CD4-positive, alpha-beta T cell treated with Interleukin-12 subunit alpha and Interleukin-12 subunit beta, for 1 hour (primary cell): Measurements from ENCODE around the gene PROKR1.
A peak's percentile ranks its signal among the peaks of the same experiment; 100 is the strongest.
"Not testable (repeated sequence)": the region's sequence is repeated elsewhere in the genome, so short reads cannot be mapped to it uniquely, and the experiment has no call there.

Experiments
- DNase-seq: peaks from one replicate; pipeline ENCODE4 v3.0.0-alpha.2; 2020

The PROKR1 gene

GRCh38 chr2:68643011-68643873, at the start of gene PROKR1:
Gene PROKR1, plus strand, starts transcription at chr2:68643579. Its CDS starts 2,243 bp downstream, at chr2:68645822.
- no peak for DNase-seq

GRCh38 chr2:68594041-68594440, 49.3 kb upstream of the PROKR1 start:
- DNase-seq = no peak

- DNase-seq = peak; percentile 57
Measured at GRCh38 chr2:68594674-68595492, 48.5 kb upstream of the PROKR1 start.

- DNase-seq = not testable (repeated sequence)
Measured at GRCh38 chr2:68595493-68595785, 47.9 kb upstream of the PROKR1 start.

GRCh38 chr2:68600495-68600894, 42.9 kb upstream of the PROKR1 start:
- not testable (repeated sequence) for DNase-seq

- DNase-seq = no peak
Measured at GRCh38 chr2:68603059-68603458, 40.3 kb upstream of the PROKR1 start.

- DNase-seq = no peak
Measured at GRCh38 chr2:68604077-68604476, 39.3 kb upstream of the PROKR1 start.

GRCh38 chr2:68605939-68606338, 37.4 kb upstream of the PROKR1 start:
- DNase-seq = no peak

- no peak for DNase-seq
Measured at GRCh38 chr2:68606759-68607158, 36.6 kb upstream of the PROKR1 start.

- no peak for DNase-seq
Measured at GRCh38 chr2:68607837-68608236, 35.5 kb upstream of the PROKR1 start.

- DNase-seq = no peak
Measured at GRCh38 chr2:68612765-68613519, 30.4 kb upstream of the PROKR1 start.

GRCh38 chr2:68620772-68621171, 22.6 kb upstream of the PROKR1 start:
- DNase-seq = no peak

- DNase-seq = no peak
Measured at GRCh38 chr2:68623820-68624219, 19.6 kb upstream of the PROKR1 start.

- DNase-seq = no peak
Measured at GRCh38 chr2:68627615-68628014, 15.8 kb upstream of the PROKR1 start.

- DNase-seq = no peak
Measured at GRCh38 chr2:68632021-68632420, 11.4 kb upstream of the PROKR1 start.

GRCh38 chr2:68637047-68637446, 6.3 kb upstream of the PROKR1 start:
- DNase-seq = no peak

- no peak for DNase-seq
Measured at GRCh38 chr2:68643874-68644485, 601 bp downstream of the PROKR1 start.

- DNase-seq = no peak
Measured at GRCh38 chr2:68645523-68645922, 2.1 kb downstream of the PROKR1 start.

- DNase-seq = no peak
Measured at GRCh38 chr2:68646303-68646702, 2.9 kb downstream of the PROKR1 start.

GRCh38 chr2:68650645-68651044, 7.3 kb downstream of the PROKR1 start:
- no peak for DNase-seq

GRCh38 chr2:68653034-68653433, 9.7 kb downstream of the PROKR1 start:
- DNase-seq = no peak

GRCh38 chr2:68653538-68653982, 10.2 kb downstream of the PROKR1 start:
- peak; percentile 27 for DNase-seq

GRCh38 chr2:68658266-68658665, 14.9 kb downstream of the PROKR1 start:
- DNase-seq = no peak
